Measurements from ENCODE around the gene FAM240A.

DNA sequence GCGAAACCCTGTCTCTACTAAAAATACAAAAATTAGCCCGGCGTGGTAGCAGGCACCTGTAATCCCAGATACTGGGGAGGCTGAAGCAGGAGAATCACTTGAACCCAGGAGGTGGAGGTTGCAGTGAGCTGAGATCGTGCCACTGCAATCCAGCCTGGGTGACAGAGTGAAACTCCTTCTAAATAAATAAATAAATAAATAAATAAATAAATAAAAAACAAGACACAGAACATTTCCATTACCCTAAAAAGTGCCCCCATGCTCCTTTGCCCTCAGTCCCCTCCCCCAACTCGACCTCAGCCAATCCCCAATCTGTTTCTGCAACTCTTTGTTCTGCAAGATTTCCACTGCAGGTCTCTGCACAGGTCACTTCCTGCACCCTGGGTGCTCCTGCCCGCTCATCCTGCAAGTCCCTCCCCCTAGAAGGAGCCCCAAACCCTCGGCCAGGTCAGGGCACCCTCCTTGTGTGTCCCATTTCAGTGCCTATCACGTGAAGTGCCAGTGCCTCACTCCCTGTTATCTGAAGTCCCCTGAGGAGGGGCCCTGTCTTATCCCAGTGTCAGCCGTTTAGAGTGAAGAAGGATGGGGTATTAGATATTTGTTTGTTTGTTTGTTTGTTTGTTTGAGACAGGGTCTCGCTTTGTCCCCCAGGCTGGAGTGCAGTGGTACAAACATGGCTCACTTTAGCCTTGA is 1.1 kb downstream of the FAM240A start:
- TF ChIP-seq, protein P1, sequence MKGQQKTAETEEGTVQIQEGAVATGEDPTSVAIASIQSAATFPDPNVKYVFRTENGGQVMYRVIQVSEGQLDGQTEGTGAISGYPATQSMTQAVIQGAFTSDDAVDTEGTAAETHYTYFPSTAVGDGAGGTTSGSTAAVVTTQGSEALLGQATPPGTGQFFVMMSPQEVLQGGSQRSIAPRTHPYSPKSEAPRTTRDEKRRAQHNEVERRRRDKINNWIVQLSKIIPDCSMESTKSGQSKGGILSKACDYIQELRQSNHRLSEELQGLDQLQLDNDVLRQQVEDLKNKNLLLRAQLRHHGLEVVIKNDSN (IDR thresholded peaks at IDR 0.05) = no peak
- TF ChIP-seq EGR1 (IDR thresholded peaks at IDR 0.05) (no peak), EP300 (IDR thresholded peaks at IDR 0.05; ENCODE audit: borderline replicate concordance) (no peak), TEAD4 (IDR thresholded peaks at IDR 0.05) (no peak), NFIC (IDR thresholded peaks at IDR 0.05) (no peak), YY1 (IDR thresholded peaks at IDR 0.05; ENCODE audit: low read depth) (no peak), RAD21 (IDR thresholded peaks at IDR 0.05; ENCODE audit: low read depth) (no peak), TCF12 (IDR thresholded peaks at IDR 0.05; ENCODE audit: low read depth) (no peak), ZBTB7A (IDR thresholded peaks at IDR 0.05; ENCODE audit: low read depth) (no peak)
- TF ChIP-seq, protein P2, sequence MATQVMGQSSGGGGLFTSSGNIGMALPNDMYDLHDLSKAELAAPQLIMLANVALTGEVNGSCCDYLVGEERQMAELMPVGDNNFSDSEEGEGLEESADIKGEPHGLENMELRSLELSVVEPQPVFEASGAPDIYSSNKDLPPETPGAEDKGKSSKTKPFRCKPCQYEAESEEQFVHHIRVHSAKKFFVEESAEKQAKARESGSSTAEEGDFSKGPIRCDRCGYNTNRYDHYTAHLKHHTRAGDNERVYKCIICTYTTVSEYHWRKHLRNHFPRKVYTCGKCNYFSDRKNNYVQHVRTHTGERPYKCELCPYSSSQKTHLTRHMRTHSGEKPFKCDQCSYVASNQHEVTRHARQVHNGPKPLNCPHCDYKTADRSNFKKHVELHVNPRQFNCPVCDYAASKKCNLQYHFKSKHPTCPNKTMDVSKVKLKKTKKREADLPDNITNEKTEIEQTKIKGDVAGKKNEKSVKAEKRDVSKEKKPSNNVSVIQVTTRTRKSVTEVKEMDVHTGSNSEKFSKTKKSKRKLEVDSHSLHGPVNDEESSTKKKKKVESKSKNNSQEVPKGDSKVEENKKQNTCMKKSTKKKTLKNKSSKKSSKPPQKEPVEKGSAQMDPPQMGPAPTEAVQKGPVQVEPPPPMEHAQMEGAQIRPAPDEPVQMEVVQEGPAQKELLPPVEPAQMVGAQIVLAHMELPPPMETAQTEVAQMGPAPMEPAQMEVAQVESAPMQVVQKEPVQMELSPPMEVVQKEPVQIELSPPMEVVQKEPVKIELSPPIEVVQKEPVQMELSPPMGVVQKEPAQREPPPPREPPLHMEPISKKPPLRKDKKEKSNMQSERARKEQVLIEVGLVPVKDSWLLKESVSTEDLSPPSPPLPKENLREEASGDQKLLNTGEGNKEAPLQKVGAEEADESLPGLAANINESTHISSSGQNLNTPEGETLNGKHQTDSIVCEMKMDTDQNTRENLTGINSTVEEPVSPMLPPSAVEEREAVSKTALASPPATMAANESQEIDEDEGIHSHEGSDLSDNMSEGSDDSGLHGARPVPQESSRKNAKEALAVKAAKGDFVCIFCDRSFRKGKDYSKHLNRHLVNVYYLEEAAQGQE (IDR thresholded peaks at IDR 0.05; ENCODE audit: low read depth) = no peak
- TF ChIP-seq, protein P3, sequence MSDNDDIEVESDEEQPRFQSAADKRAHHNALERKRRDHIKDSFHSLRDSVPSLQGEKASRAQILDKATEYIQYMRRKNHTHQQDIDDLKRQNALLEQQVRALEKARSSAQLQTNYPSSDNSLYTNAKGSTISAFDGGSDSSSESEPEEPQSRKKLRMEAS (IDR thresholded peaks at IDR 0.05) = no peak
